Skeletal muscle satellite cell (primary cell): Measurements from ENCODE around the gene OTOP2.
"Not testable (repeated sequence)": the region's sequence is repeated elsewhere in the genome, so short reads cannot be mapped to it uniquely, and the experiment has no call there.

Experiments used
- H3K27me3 ChIP-seq: 2 replicates; pipeline ENCODE4 v1.7.0; 2013; ENCODE audit warnings: low read length; ENCODE audit not compliant: control insufficient read depth, insufficient read depth
- H3K36me3 ChIP-seq: 2 replicates; pipeline ENCODE4 v1.7.0; 2013; ENCODE audit warnings: mild to moderate bottlenecking, control low read depth, low read length; ENCODE audit not compliant: insufficient read depth
- H3K4me1 ChIP-seq: 2 replicates; pipeline ENCODE4 v1.7.0; 2013; ENCODE audit warnings: low read length; ENCODE audit not compliant: control insufficient read depth, insufficient read depth
- H3K4me2 ChIP-seq: 2 replicates; pipeline ENCODE4 v1.7.0; 2013; ENCODE audit warnings: mild to moderate bottlenecking, low read length
- H3K4me3 ChIP-seq: 2 replicates; pipeline ENCODE4 v1.7.0; 2013; ENCODE audit warnings: low read length
- H3K9ac ChIP-seq: 2 replicates; pipeline ENCODE4 v1.7.0; 2013; ENCODE audit warnings: mild to moderate bottlenecking, low read depth, low read length, moderate library complexity
- H3K9me3 ChIP-seq: replicated peaks from 2 replicates; pipeline ENCODE4 v1.7.0; 2013; ENCODE audit warnings: mild to moderate bottlenecking, control low read depth, low read length

The OTOP2 gene

GRCh38 chr17:74903671-74904070 is 20.4 kb upstream of the OTOP2 start:
- Histone ChIP-seq H3K9ac (no peak overlapping the region), H3K27me3 (peaks cover 52% of the 10 kb centered on the region), H3K36me3 (no peaks in the 10 kb centered on the region)

GRCh38 chr17:74904687-74905409 is 19.2 kb upstream of the OTOP2 start:
- H3K36me3 ChIP-seq: no peaks in the 10 kb centered on the region
- no peak overlapping the region for H3K4me2 ChIP-seq
- H3K9me3 ChIP-seq: no peaks in the 10 kb centered on the region
- peaks cover 52% of the 10 kb centered on the region for H3K27me3 ChIP-seq
- no peak overlapping the region for H3K4me3 ChIP-seq
- no peaks in the 10 kb centered on the region for H3K4me1 ChIP-seq
- no peak overlapping the region for H3K9ac ChIP-seq

More at GRCh38 chr17:74903671-74904070, 20.4 kb upstream of the OTOP2 start:
- no peaks in the 10 kb centered on the region for H3K4me1 ChIP-seq
- no peaks in the 10 kb centered on the region for H3K9me3 ChIP-seq
- no peak overlapping the region for H3K4me3 ChIP-seq
- no peak overlapping the region for H3K4me2 ChIP-seq

- H3K36me3 ChIP-seq, H3K9ac ChIP-seq, H3K9me3 ChIP-seq, H3K4me1 ChIP-seq, H3K4me3 ChIP-seq, H3K4me2 ChIP-seq: not testable (repeated sequence)
- H3K27me3 ChIP-seq: peaks cover 42% of the 10 kb centered on the region
Measured at GRCh38 chr17:74906214-74906793, 17.8 kb upstream of the OTOP2 start.

GRCh38 chr17:74907012-74907411 is 17.1 kb upstream of the OTOP2 start:
- no peaks in the 10 kb centered on the region for H3K36me3 ChIP-seq
- H3K4me3 ChIP-seq: no peak overlapping the region
- H3K27me3 ChIP-seq: peaks cover 35% of the 10 kb centered on the region
- no peak overlapping the region for H3K4me2 ChIP-seq
- no peaks in the 10 kb centered on the region for H3K4me1 ChIP-seq
- H3K9me3 ChIP-seq: no peaks in the 10 kb centered on the region
- no peak overlapping the region for H3K9ac ChIP-seq

DNA sequence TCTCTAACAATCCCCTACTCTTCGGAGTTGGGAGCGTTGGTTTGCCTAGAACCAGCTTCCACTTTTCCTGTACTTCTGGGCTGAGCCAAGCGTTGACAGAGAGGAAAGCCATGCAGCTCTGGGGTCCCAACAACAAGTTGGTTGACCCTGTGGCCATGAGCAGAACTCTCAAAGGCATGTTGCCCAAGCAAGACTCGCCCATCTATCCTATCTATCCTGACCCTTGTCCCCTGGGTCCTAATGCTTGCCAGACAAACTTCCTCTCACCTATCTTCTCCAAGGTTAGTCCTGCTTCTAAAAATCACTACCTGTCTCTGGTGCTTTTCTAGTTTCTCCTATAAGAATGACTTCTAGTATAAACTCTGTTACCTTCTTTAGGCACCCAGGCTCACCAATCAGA is 15.0 kb upstream of the OTOP2 start:
- peaks cover 28% of the 10 kb centered on the region for H3K27me3 ChIP-seq
- H3K4me3 ChIP-seq, H3K9ac ChIP-seq, H3K36me3 ChIP-seq, H3K4me2 ChIP-seq, H3K9me3 ChIP-seq, H3K4me1 ChIP-seq: not testable (repeated sequence)

GRCh38 chr17:74911423-74911822 is 12.7 kb upstream of the OTOP2 start:
- H3K36me3 ChIP-seq, H3K4me2 ChIP-seq, H3K4me1 ChIP-seq, H3K9me3 ChIP-seq, H3K4me3 ChIP-seq, H3K9ac ChIP-seq: not testable (repeated sequence)
- H3K27me3 ChIP-seq: peaks cover 13% of the 10 kb centered on the region

DNA sequence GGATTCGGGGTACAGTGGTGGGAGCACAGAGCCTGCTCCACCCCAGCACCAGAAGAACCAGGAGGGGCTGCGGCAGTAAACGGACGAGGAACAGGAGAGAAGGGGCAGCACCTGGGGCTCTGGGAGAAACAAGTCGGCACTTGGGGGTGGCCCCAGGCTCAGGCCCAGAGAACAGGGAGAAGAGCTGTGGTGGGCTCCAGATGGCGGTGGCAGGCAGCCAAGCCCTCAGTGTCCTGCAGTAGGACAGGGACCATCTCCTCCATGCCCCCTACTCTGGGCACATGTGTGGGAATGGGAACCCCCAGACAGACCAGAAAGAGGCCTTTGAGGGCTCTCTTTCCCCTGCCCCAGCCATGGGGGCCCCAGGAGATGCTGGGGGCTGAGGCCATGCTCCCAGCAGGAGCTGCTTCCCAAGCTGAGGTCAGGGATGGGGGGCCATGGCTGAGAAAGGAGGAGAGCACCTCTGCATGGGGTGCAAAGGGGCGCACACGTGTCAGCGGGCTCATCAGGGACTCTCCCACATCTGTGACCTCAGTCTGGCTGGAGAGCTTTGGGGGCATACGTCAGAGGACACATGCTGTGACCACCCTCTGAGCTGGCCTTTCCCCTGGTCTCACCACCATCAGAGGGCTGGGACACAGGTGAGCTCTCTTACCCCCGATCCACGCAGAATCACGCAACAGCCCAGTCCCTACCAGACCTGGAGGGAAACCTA is 7.8 kb upstream of the OTOP2 start:
- H3K4me2 ChIP-seq: no peak overlapping the region
- no peaks in the 10 kb centered on the region for H3K36me3 ChIP-seq
- no peaks in the 10 kb centered on the region for H3K9me3 ChIP-seq
- H3K4me1 ChIP-seq: no peaks in the 10 kb centered on the region
- peaks cover 23% of the 10 kb centered on the region for H3K27me3 ChIP-seq
- no peak overlapping the region for H3K4me3 ChIP-seq
- no peak overlapping the region for H3K9ac ChIP-seq

DNA sequence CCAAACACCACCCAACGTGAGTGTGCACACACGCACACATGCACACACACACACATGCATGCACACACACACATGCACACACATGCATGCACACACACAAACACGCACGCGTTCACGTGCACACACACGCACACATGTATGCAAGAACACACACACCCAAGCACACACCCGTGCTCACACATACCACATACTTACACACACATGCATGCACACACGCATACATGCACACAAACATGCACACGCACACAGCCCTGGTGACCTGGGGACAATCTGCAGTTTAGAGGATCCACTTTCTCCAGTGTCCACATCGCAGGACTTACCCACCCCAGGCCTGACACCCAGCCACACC is 7.2 kb upstream of the OTOP2 start:
- H3K36me3 ChIP-seq: no peaks in the 10 kb centered on the region
- H3K4me2 ChIP-seq: no peak overlapping the region
- peaks cover 28% of the 10 kb centered on the region for H3K27me3 ChIP-seq
- H3K4me3 ChIP-seq: no peak overlapping the region
- no peak overlapping the region for H3K9ac ChIP-seq
- no peaks in the 10 kb centered on the region for H3K9me3 ChIP-seq
- no peaks in the 10 kb centered on the region for H3K4me1 ChIP-seq

DNA sequence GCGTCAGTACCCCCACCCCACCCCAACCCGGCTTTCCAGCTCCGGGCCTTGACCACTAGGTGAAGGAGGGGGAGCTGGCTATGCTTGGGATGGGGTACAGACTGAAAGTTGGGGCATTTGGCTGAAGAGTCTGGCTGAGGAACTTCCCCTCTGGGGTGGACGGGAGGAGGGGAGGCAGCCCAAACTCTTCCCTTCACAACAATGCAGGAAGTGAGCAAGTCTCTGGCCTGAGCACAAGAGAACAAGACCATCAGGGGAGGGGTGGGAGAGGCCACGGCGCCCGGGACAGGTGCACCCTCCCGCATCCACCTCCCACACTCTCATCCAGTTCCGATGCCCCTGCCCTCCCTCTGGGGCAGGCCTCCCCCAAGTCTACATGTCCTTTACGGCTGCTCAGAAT is 6.6 kb upstream of the OTOP2 start:
- H3K4me2 ChIP-seq: no peak overlapping the region
- H3K9ac ChIP-seq: no peak overlapping the region
- H3K4me1 ChIP-seq: no peaks in the 10 kb centered on the region
- no peaks in the 10 kb centered on the region for H3K9me3 ChIP-seq
- peaks cover 32% of the 10 kb centered on the region for H3K27me3 ChIP-seq
- no peak overlapping the region for H3K4me3 ChIP-seq
- no peaks in the 10 kb centered on the region for H3K36me3 ChIP-seq

DNA sequence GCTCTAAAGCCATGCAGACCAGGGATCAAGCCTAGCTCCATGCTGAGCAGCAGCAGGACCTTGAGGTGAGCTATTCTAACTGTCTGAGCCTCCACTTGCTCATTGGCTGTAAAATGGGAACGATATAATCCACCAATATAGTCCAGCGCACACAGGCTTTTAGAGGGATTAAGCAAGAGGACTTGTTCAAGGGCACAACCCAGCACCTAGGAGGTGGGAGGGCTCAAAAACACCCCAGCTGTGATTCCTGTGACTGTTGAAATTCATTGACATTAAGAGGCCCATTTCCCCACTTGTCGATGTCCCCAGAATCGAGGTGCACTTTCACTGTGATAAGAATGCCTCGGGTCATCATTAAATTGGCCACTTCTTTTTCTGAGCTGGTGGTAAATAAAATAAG is 5.2 kb upstream of the OTOP2 start:
- H3K9ac ChIP-seq: no peak overlapping the region
- H3K4me3 ChIP-seq: no peak overlapping the region
- H3K36me3 ChIP-seq: no peaks in the 10 kb centered on the region
- no peak overlapping the region for H3K4me2 ChIP-seq
- H3K9me3 ChIP-seq: no peaks in the 10 kb centered on the region
- H3K4me1 ChIP-seq: no peaks in the 10 kb centered on the region
- H3K27me3 ChIP-seq: peaks cover 40% of the 10 kb centered on the region

DNA sequence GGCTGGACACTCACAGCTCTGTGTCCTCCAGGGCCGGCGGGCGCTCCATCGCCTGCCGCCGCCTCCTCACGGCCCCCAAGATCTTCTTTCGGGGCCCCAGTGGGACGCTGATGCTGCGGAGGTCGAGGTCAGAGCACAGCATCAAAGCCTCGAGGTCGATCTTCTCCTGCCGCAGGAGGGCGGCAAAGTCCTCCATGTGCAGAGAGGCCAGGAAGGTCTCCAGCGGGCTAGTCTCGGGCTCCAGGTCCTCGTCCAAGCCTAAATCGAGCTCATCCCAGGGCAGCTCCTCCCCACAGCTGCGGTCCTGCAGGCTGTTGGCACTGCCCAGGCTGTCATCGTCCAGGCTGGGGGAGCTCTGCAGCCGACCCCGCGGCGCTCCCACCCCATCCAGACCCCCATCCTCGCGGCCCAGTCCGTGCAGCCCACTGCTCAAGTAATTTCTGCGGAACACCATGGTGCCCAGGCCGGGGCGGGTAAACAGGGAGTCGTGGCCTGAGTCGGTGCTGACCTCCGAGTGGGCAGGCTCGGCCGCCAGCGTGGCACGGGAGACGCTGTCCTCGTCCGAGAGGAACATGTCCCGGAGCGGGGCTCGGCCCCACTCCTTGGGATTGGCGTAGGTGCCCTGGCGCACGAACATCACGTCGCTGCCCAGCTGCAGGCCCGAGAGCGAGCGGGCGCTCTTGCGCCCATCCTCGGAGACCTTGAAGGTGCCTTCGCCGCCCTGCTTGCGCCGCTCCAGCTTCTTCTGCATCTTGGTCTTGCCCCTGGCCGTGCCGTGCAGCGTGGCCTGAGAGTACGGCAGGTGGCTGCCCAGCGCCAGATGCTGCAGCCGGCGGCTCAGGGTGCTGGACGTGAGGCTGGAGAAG is 4.4 kb upstream of the OTOP2 start:
- Histone ChIP-seq H3K27me3 (peaks cover 48% of the 10 kb centered on the region), H3K36me3 (no peaks in the 10 kb centered on the region), H3K4me1 (no peaks in the 10 kb centered on the region), H3K9ac (no peak overlapping the region), H3K9me3 (no peaks in the 10 kb centered on the region), H3K4me3 (no peak overlapping the region), H3K4me2 (no peak overlapping the region)
